OCI-LY1 (cell line): ENCODE results near the gene RIPOR2.

ENCODE experiments used
- H2AFZ ChIP-seq: fragments of 200-600 bp; sonication (generic), shearing (Covaris generic); 2 replicates; pipeline ENCODE4 v1.6.0; 2014; ENCODE audit warnings: antibody characterized with exemption, mild to moderate bottlenecking, low read length
- H3F3A ChIP-seq: fragments of 200-600 bp; sonication (generic), shearing (Covaris generic); 2 replicates; pipeline ENCODE4 v1.6.0; 2014; ENCODE audit warnings: mild to moderate bottlenecking, antibody characterized with exemption, low read length, moderate library complexity; ENCODE audit not compliant: insufficient read depth
- H3K27ac ChIP-seq: fragments of 200-600 bp; sonication (generic); 2 replicates; pipeline ENCODE4 v1.5.1; 2014; ENCODE audit warnings: low read length, mixed run types, mild to moderate bottlenecking, low read depth; ENCODE audit not compliant: poor library complexity, severe bottlenecking
- H3K27me3 ChIP-seq: fragments of 200-600 bp; sonication (generic); 2 replicates; pipeline ENCODE4 v1.6.0; 2014; ENCODE audit warnings: antibody characterized with exemption, mild to moderate bottlenecking, low read length, moderate library complexity; ENCODE audit not compliant: insufficient read depth
- H3K36me3 ChIP-seq: fragments of 200-600 bp; sonication (generic); 2 replicates; pipeline ENCODE4 v1.6.1; 2014; ENCODE audit warnings: mild to moderate bottlenecking, antibody characterized with exemption, low read length, moderate library complexity, mixed read lengths; ENCODE audit not compliant: insufficient read depth
- H3K4me1 ChIP-seq: fragments of 200-600 bp; sonication (generic); 2 replicates; pipeline ENCODE4 v1.5.1; 2014; ENCODE audit warnings: mild to moderate bottlenecking, low read length, moderate library complexity; ENCODE audit not compliant: insufficient read depth, severe bottlenecking
- H3K4me2 ChIP-seq: fragments of 200-600 bp; sonication (generic), shearing (Covaris generic); 2 replicates; pipeline ENCODE4 v1.6.1; 2014; ENCODE audit warnings: low read length
- H3K4me3 ChIP-seq: fragments of 200-600 bp; sonication (generic); 2 replicates; pipeline ENCODE4 v1.5.1; 2014; ENCODE audit warnings: low read length, low read depth, mild to moderate bottlenecking, mixed read lengths; ENCODE audit not compliant: poor library complexity, severe bottlenecking
- H3K79me2 ChIP-seq: fragments of 200-600 bp; shearing (Covaris generic); 2 replicates; pipeline ENCODE4 v1.6.1; 2016; ENCODE audit warnings: mixed run types, low read length, mixed read lengths; ENCODE audit not compliant: insufficient read depth
- H3K9ac ChIP-seq: fragments of 200-600 bp; sonication (generic), shearing (Covaris generic); 2 replicates; pipeline ENCODE4 v1.6.1; 2014; ENCODE audit warnings: mild to moderate bottlenecking, low read length, mixed read lengths
- H3K9me2 ChIP-seq: fragments of 200-600 bp; sonication (generic), shearing (Covaris generic); 2 replicates; pipeline ENCODE4 v1.6.1; 2014; ENCODE audit warnings: low read depth, mild to moderate bottlenecking, low read length, mixed read lengths
- H3K9me3 ChIP-seq: fragments of 200-600 bp; shearing (Covaris generic); 2 replicates; pipeline ENCODE4 v1.6.1; 2014; ENCODE audit warnings: low read length, mixed read lengths
- H4K20me1 ChIP-seq: fragments of 200-600 bp; sonication (generic), shearing (Covaris generic); 2 replicates; pipeline ENCODE4 v1.6.0; 2016; ENCODE audit warnings: mild to moderate bottlenecking, low read length; ENCODE audit not compliant: insufficient read depth
- EZH2 ChIP-seq: fragments of 200-600 bp; sonication (generic), shearing (Covaris generic); IDR thresholded peaks from 2 replicates; pipeline ENCODE4 v1.8.0; 2017; ENCODE audit warnings: borderline replicate concordance, mixed run types, mild to moderate bottlenecking, antibody characterized with exemption, low read length, moderate library complexity, mixed read lengths
- TF ChIP-seq, protein P1 (sequence below): fragments of 200-600 bp; sonication (generic), shearing (Covaris generic); IDR thresholded peaks from 2 replicates; pipeline ENCODE4 v1.5.1; 2017; ENCODE audit warnings: mild to moderate bottlenecking, antibody characterized with exemption, low read length, moderate library complexity, mixed read lengths

RIPOR2 gene

DNA sequence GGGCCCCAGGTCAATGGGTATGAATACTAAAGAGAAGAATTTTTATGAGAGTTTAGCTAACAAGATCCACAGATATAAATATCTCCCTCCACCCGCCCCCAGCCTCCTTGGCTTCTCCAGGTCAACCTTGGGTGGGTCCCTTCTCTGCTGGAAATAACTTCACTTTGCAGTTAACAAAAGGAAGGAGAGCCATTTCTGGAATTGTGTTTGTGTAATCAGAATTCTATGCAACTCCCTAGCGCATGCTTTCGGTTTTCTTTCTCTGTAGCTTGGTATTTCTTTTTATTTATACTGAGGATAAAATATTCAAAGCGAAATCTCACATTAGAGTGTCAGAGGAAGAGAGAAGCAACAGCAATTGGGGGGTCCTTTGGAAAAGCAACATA is 27.1 kb downstream of the RIPOR2 start:
- Histone ChIP-seq H2AFZ (no peak overlapping the region), H3F3A (no peaks in the 10 kb centered on the region), H3K27me3 (no peaks in the 10 kb centered on the region), H3K36me3 (no peaks in the 10 kb centered on the region), H3K27ac (peak overlapping the region; percentile 84), H3K9me2 (no peaks in the 10 kb centered on the region), H3K79me2 (0 out of 2 replicates have a peak, but pooled peaks cover 3% of the 10 kb centered on the region), H4K20me1 (no peaks in the 10 kb centered on the region), H3K4me3 (peak overlapping the region; percentile 82), H3K4me1 (peaks cover 47% of the 10 kb centered on the region), H3K9ac (peak overlapping the region; percentile 83), H3K4me2 (peak overlapping the region; percentile 95), H3K9me3 (no peaks in the 10 kb centered on the region)
- TF ChIP-seq EZH2, result no peak

DNA sequence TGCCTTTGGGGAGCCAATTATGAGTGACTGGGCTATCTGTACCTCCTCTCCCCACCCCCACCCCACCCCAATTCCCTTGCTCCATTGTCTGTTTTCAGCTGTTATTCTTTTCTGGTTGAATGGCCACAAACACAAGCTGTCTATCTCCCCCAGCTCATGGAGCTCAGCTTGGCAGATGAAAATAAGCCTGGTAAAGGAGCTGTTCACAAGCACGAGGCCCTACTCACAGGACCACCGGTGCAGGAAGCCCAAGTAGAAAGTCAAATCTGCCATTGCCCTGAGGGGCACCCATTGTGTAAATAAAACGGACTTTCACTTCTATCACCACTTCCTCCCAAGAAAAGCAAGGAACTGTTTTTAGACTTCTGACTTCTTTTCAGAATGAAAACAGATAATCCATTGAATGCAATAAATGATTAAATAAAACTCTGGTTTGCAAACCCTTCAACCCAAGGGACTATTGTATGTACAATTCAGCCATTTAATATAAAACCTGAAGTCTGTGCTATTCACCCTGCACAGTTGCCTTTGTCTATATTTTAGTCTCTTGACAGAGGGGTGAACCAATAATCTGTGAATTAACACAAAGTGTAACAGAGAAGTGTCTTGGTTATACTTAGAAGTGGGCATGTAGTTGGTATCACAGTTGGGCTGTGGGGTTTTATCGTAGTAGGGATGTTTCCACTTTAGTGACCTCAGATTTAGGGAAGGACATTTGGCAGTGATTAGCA is 27.7 kb downstream of the RIPOR2 start:
- H2AFZ ChIP-seq, result no peak overlapping the region
- peak overlapping the region; percentile 83; the same call in 1 of the 2 replicates for H3K9ac ChIP-seq
- no peaks in the 10 kb centered on the region for H3K27me3 ChIP-seq
- H3K36me3 ChIP-seq, result 0 out of 2 replicates have a peak, but pooled peaks cover under 1% of the 10 kb centered on the region
- TF ChIP-seq EZH2, result no peak
- TF ChIP-seq, protein P1, sequence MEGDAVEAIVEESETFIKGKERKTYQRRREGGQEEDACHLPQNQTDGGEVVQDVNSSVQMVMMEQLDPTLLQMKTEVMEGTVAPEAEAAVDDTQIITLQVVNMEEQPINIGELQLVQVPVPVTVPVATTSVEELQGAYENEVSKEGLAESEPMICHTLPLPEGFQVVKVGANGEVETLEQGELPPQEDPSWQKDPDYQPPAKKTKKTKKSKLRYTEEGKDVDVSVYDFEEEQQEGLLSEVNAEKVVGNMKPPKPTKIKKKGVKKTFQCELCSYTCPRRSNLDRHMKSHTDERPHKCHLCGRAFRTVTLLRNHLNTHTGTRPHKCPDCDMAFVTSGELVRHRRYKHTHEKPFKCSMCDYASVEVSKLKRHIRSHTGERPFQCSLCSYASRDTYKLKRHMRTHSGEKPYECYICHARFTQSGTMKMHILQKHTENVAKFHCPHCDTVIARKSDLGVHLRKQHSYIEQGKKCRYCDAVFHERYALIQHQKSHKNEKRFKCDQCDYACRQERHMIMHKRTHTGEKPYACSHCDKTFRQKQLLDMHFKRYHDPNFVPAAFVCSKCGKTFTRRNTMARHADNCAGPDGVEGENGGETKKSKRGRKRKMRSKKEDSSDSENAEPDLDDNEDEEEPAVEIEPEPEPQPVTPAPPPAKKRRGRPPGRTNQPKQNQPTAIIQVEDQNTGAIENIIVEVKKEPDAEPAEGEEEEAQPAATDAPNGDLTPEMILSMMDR, result no peak
- H3K9me3 ChIP-seq, result no peaks in the 10 kb centered on the region
- H3K9me2 ChIP-seq, result no peaks in the 10 kb centered on the region
- peak overlapping the region; percentile 84 for H3K27ac ChIP-seq
- peaks cover 47% of the 10 kb centered on the region for H3K4me1 ChIP-seq
- no peaks in the 10 kb centered on the region for H3F3A ChIP-seq
- H3K79me2 ChIP-seq, result 0 out of 2 replicates have a peak, but pooled peaks cover 3% of the 10 kb centered on the region
- peak overlapping the region; percentile 95 for H3K4me2 ChIP-seq
- H4K20me1 ChIP-seq, result no peaks in the 10 kb centered on the region
- H3K4me3 ChIP-seq, result peak overlapping the region; percentile 82

DNA sequence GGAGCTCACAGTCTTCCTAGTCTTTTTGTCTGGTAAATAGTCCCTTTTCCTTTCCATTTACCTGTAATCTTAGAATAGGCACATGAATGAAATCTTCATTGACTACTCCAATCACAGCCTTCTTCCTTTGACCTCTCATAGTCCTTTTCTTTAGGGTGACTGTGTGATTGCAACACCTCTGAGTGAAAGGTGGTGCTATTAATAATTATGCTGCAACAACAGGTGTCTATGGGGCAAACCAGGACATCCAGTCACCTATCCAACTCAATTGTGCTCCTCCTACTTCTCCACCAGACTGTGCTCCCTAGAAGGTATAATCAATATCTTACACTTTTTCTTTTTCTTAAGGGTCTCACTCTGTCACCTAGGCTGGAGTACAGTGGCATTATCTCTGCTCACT is 29.4 kb downstream of the RIPOR2 start:
- Histone ChIP-seq H4K20me1 (no peaks in the 10 kb centered on the region), H3K4me1 (peaks cover 54% of the 10 kb centered on the region), H2AFZ (no peak overlapping the region), H3K79me2 (0 out of 2 replicates have a peak, but pooled peaks cover 3% of the 10 kb centered on the region), H3K27ac (peak overlapping the region; percentile 6), H3K36me3 (0 out of 2 replicates have a peak, but pooled peaks cover 5% of the 10 kb centered on the region), H3K9me2 (no peaks in the 10 kb centered on the region), H3K9ac (no peak overlapping the region), H3K4me2 (no peak overlapping the region), H3F3A (no peaks in the 10 kb centered on the region), H3K9me3 (no peaks in the 10 kb centered on the region), H3K4me3 (no peak overlapping the region), H3K27me3 (no peaks in the 10 kb centered on the region)
- TF ChIP-seq, protein P1, result no peak
- TF ChIP-seq EZH2, result no peak
